IMR-90 (cell line): ENCODE measurements around the gene CYB5R4. TPM values are rescaled to one million over a fixed set of nuclear protein-coding genes. Genes with fewer than 3 reads are reported as not detected.

Experiments
- ATAC-seq: fragments of 200-7000 bp; cut with Tn5 transposase; 2 replicates; pipeline ENCODE4 v1.9.1; 2020; ENCODE audit warnings: low read depth, mild to moderate bottlenecking, moderate library complexity
- BruUV-seq: library from RNA; stranded (reverse); fragments of 400-500 nt; replicated peaks from 2 replicates; lab custom pipeline; 2021; lab: Mats Ljungman, UMichigan
- CTCF ChIA-PET: fragments of 300-600 bp; formaldehyde crosslinking; extraction: SDS; loops from one replicate; lab custom pipeline; 2021; ENCODE audit warnings: antibody characterized with exemption; lab: Yijun Ruan, JAX
- POLR2A ChIA-PET: fragments of 300-600 bp; sonication (Branson Sonifier 250); formaldehyde crosslinking; loops from one replicate; lab custom pipeline; 2022; ENCODE audit warnings: antibody characterized with exemption; ENCODE audit not compliant: unreplicated experiment; lab: Charles Lee
- DNase-seq: peaks from one replicate; pipeline ENCODE4 v3.0.0; 2013
- H2AFZ ChIP-seq: replicated peaks from 2 replicates; pipeline ENCODE3; 2013; ENCODE audit warnings: low read length, mild to moderate bottlenecking; ENCODE audit not compliant: poor library complexity
- H2AK5ac ChIP-seq: 2 replicates; pipeline ENCODE4 v1.6.1; 2013; ENCODE audit warnings: low read depth, low read length, inconsistent platforms
- H2AK9ac ChIP-seq: replicated peaks from 2 replicates; pipeline ENCODE3; 2013; ENCODE audit warnings: mild to moderate bottlenecking, low read depth, low read length, moderate library complexity; ENCODE audit not compliant: poor library complexity
- H2BK120ac ChIP-seq: 2 replicates; pipeline ENCODE4 v1.6.1; 2013; ENCODE audit warnings: low read depth, low read length, inconsistent platforms
- H2BK15ac ChIP-seq: 3 replicates; pipeline ENCODE4 v1.6.1; 2013; ENCODE audit warnings: low read depth, low read length, inconsistent platforms
- H2BK20ac ChIP-seq: 2 replicates; pipeline ENCODE4 v1.6.1; 2013; ENCODE audit warnings: low read depth, mild to moderate bottlenecking, inconsistent platforms, low read length, moderate library complexity
- H2BK5ac ChIP-seq: 2 replicates; pipeline ENCODE4 v1.6.1; 2013; ENCODE audit warnings: mild to moderate bottlenecking, low read depth, low read length, inconsistent platforms; ENCODE audit not compliant: poor library complexity, severe bottlenecking
- H3K14ac ChIP-seq: replicated peaks from 2 replicates; pipeline ENCODE4 v1.6.1; 2013; ENCODE audit warnings: low read depth, low read length, inconsistent platforms
- H3K18ac ChIP-seq: 2 replicates; pipeline ENCODE4 v1.6.1; 2013; ENCODE audit warnings: low read depth, low read length, control low read depth
- H3K23ac ChIP-seq: 2 replicates; pipeline ENCODE4 v1.6.1; 2013; ENCODE audit warnings: low read depth, low read length, inconsistent platforms
- H3K27ac ChIP-seq: 2 replicates; pipeline ENCODE4 v1.5.1; 2013; ENCODE audit warnings: mild to moderate bottlenecking, control low read depth, low read length; ENCODE audit not compliant: insufficient read depth
- H3K27me3 ChIP-seq: 2 replicates; pipeline ENCODE4 v1.6.1; 2013; ENCODE audit warnings: low read length; ENCODE audit not compliant: control insufficient read depth, insufficient read depth
- H3K36me3 ChIP-seq: 2 replicates; pipeline ENCODE4 v1.6.1; 2013; ENCODE audit warnings: low read length, mixed read lengths; ENCODE audit not compliant: control insufficient read depth, insufficient read depth
- H3K4ac ChIP-seq: 2 replicates; pipeline ENCODE4 v1.6.1; 2013; ENCODE audit warnings: low read depth, low read length, inconsistent platforms
- H3K4me1 ChIP-seq: 2 replicates; pipeline ENCODE4 v1.6.1; 2013; ENCODE audit warnings: low read length, mixed read lengths; ENCODE audit not compliant: control insufficient read depth, insufficient read depth
- H3K4me2 ChIP-seq: 2 replicates; pipeline ENCODE4 v1.6.1; 2013; ENCODE audit warnings: low read depth, mild to moderate bottlenecking, control low read depth, low read length, moderate library complexity
- H3K4me3 ChIP-seq: 2 replicates; pipeline ENCODE4 v1.5.1; 2013; ENCODE audit warnings: low read depth, mild to moderate bottlenecking, control low read depth, low read length, moderate library complexity; ENCODE audit not compliant: insufficient read depth
- H3K56ac ChIP-seq: 2 replicates; pipeline ENCODE4 v1.6.1; 2013; ENCODE audit warnings: low read length, inconsistent platforms; ENCODE audit not compliant: insufficient read depth; ENCODE audit errors: extremely low read depth
- H3K79me1 ChIP-seq, 2 experiments: 2 replicates each; pipeline ENCODE4 v1.6.1; 2013; ENCODE audit warnings: low read length in 2 of 2, inconsistent platforms in 1 of 2, low read depth in 1 of 2
- H3K9ac ChIP-seq: 2 replicates; pipeline ENCODE4 v1.6.1; 2013; ENCODE audit warnings: low read depth, low read length, control low read depth
- H3K9me1 ChIP-seq: 2 replicates; pipeline ENCODE4 v1.6.1; 2013; ENCODE audit warnings: low read length, inconsistent platforms; ENCODE audit not compliant: insufficient read depth
- H3K9me3 ChIP-seq: 2 replicates; pipeline ENCODE4 v1.6.1; 2013; ENCODE audit warnings: low read length; ENCODE audit not compliant: control insufficient read depth, insufficient read depth
- H4K20me1 ChIP-seq: 2 replicates; pipeline ENCODE4 v1.6.1; 2013; ENCODE audit warnings: low read length, inconsistent platforms; ENCODE audit not compliant: insufficient read depth
- H4K5ac ChIP-seq: 2 replicates; pipeline ENCODE4 v1.6.1; 2013; ENCODE audit warnings: mild to moderate bottlenecking, low read depth, low read length, control low read depth
- H4K8ac ChIP-seq, 2 experiments: 2 replicates each; pipeline ENCODE4 v1.6.1; 2013; ENCODE audit warnings: low read depth in 2 of 2, low read length in 2 of 2, control low read depth in 1 of 2, inconsistent platforms in 1 of 2
- H4K91ac ChIP-seq: 2 replicates; pipeline ENCODE4 v1.6.1; 2013; ENCODE audit warnings: low read depth, low read length, inconsistent platforms; ENCODE audit not compliant: insufficient read depth
- MXI1 ChIP-seq: IDR thresholded peaks from 2 replicates; pipeline ENCODE4 v1.6.1; 2012; ENCODE audit warnings: low read depth, mild to moderate bottlenecking, low read length, moderate library complexity, borderline replicate concordance
- POLR2A ChIP-seq: IDR thresholded peaks from 2 replicates; pipeline ENCODE4 v1.6.1; 2012; ENCODE audit warnings: mild to moderate bottlenecking, low read depth, low read length
- SMC3 ChIP-seq: fragments of 150-350 bp; IDR thresholded peaks from 2 replicates; pipeline ENCODE4 v1.6.1; 2016; ENCODE audit warnings: low read depth, mild to moderate bottlenecking, antibody characterized with exemption, low read length, moderate library complexity
- dilution Hi-C: fragments of 300-500 bp; cut with HindIII; formaldehyde crosslinking; loops from one replicate; pipeline ENCODE4 v1.14.3; 2018; ENCODE audit warnings: low sequenced_read_pairs; ENCODE audit not compliant: unreplicated experiment
- in situ Hi-C: fragments of 300-500 bp; cut with MboI; formaldehyde crosslinking; loops from 3 replicates; pipeline ENCODE4 v1.14.3; 2019; ENCODE audit warnings: low sequenced_read_pairs, inconsistent platforms, mixed read lengths
- intact Hi-C: fragments of 100-400 bp; cut with micrococcal nuclease; formaldehyde crosslinking; loops from 2 replicates; pipeline ENCODE4 v1.10.0; 2022
- polyA plus RNA-seq, 3 experiments: library from polyadenylated mRNA; depleted of rRNA; stranded (reverse); fragments of >200 nt; gene quantifications; 2 replicates each; pipeline ENCODE4 v1.2.3, GENCODE V29; 2012; ENCODE audit warnings: low replicate concordance in 1 of 3
- total RNA-seq: library from RNA; depleted of rRNA; stranded (reverse); fragments of >200 nt; gene quantifications from 2 replicates; pipeline ENCODE4 v1.2.3, GENCODE V29; 2012
- TF ChIP-seq, protein P1 (sequence below): conservative IDR thresholded peaks from 2 replicates; pipeline ENCODE4 v1.5.1; 2012; ENCODE audit warnings: mild to moderate bottlenecking, low read depth, low read length, improper control_type of control experiment
- TF ChIP-seq, protein P2 (sequence below): fragments of 150-350 bp; IDR thresholded peaks from 2 replicates; pipeline ENCODE4 v1.6.1; 2016; ENCODE audit warnings: low read depth, mild to moderate bottlenecking, low read length, moderate library complexity, borderline replicate concordance

CYB5R4 gene
- total and polyA plus RNA-seq, 2 of the 4 experiments (the other 2 are of a cell fraction), result 3.2 to 6.1 TPM

DNA sequence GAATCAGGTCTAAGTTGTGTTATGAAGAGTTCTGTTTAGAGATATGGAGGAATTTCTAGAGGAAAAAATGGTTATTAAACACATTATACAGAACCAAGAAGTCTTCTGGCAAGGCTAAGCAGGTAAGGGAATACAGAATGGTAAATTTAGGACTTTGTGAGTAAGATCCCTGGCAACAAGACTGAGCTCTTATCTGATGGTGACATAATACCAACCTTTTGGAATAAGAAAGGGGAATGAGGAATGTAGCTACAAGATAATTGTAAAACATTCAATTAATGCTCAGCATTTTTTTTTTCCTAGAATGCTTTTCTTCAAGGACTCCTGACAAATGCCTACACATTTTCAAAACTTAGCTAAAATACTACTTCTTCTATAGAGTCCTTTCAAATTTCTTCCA is 51.8 kb downstream of the CYB5R4 start:
- Histone ChIP-seq H2AK5ac (no peak overlapping the region), H4K91ac (no peak overlapping the region), H2BK20ac (no peak overlapping the region), H3K79me1 (peaks cover 8 to 12% of the 10 kb centered on the region in 2 experiments), H2BK120ac (no peak overlapping the region), H3K27ac (no peak overlapping the region), H3K9me1 (0 out of 2 replicates have a peak, but pooled peaks cover under 1% of the 10 kb centered on the region), H3K4me1 (peaks cover 1% of the 10 kb centered on the region; the same call in 1 of the 2 replicates), H4K8ac (no peak overlapping the region), H3K14ac (no peak overlapping the region), H2BK5ac (no peak overlapping the region), H3K56ac (no peak overlapping the region), H4K20me1 (peaks cover 3% of the 10 kb centered on the region; the same call in 1 of the 2 replicates), H3K4me2 (no peak overlapping the region), H3K36me3 (no peaks in the 10 kb centered on the region), H3K9ac (no peak overlapping the region), H2AK9ac (no peak overlapping the region), H3K18ac (no peak overlapping the region), H2AFZ (no peak overlapping the region), H3K4ac (no peak overlapping the region), H3K23ac (no peak overlapping the region), H3K27me3 (no peaks in the 10 kb centered on the region), H3K9me3 (no peaks in the 10 kb centered on the region), H4K5ac (no peak overlapping the region), H2BK15ac (no peak overlapping the region), H3K4me3 (no peak overlapping the region)
- no peak for ATAC-seq
- dilution Hi-C loops, result no loop called here
- ChIA-PET POLR2A (no interaction called here), CTCF (no interaction called here)
- TF ChIP-seq, protein P1, sequence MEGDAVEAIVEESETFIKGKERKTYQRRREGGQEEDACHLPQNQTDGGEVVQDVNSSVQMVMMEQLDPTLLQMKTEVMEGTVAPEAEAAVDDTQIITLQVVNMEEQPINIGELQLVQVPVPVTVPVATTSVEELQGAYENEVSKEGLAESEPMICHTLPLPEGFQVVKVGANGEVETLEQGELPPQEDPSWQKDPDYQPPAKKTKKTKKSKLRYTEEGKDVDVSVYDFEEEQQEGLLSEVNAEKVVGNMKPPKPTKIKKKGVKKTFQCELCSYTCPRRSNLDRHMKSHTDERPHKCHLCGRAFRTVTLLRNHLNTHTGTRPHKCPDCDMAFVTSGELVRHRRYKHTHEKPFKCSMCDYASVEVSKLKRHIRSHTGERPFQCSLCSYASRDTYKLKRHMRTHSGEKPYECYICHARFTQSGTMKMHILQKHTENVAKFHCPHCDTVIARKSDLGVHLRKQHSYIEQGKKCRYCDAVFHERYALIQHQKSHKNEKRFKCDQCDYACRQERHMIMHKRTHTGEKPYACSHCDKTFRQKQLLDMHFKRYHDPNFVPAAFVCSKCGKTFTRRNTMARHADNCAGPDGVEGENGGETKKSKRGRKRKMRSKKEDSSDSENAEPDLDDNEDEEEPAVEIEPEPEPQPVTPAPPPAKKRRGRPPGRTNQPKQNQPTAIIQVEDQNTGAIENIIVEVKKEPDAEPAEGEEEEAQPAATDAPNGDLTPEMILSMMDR, result no peak
- TF ChIP-seq, protein P2, sequence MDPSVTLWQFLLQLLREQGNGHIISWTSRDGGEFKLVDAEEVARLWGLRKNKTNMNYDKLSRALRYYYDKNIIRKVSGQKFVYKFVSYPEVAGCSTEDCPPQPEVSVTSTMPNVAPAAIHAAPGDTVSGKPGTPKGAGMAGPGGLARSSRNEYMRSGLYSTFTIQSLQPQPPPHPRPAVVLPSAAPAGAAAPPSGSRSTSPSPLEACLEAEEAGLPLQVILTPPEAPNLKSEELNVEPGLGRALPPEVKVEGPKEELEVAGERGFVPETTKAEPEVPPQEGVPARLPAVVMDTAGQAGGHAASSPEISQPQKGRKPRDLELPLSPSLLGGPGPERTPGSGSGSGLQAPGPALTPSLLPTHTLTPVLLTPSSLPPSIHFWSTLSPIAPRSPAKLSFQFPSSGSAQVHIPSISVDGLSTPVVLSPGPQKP, result no peak
- TF ChIP-seq MXI1, result no peak
- no peak for TF ChIP-seq SMC3
- TF ChIP-seq POLR2A, result no peak
- no peak for DNase-seq
- in situ Hi-C loops, result no loop called here
- intact Hi-C loops, result no loop called here
- BruUV-seq, result no TSS peak
